ENCODE results near the gene ACOT7.
"Not testable (repeated sequence)": the region's sequence is repeated elsewhere in the genome, so short reads cannot be mapped to it uniquely, and the experiment has no call there.

The ACOT7 gene

GRCh38 chr1:6410248-6410893 is 16.8 kb upstream of the ACOT7 start:
- Histone ChIP-seq H3K27ac (no peak overlapping the region), H3K4me3 (no peak overlapping the region), H3K9ac (ENCODE audit: insufficient read length) (no peak overlapping the region), H3K36me3 (ENCODE audit: insufficient read depth, low read length) (no peaks in the 10 kb centered on the region), H3K9me3 (ENCODE audit: low read depth, low read length) (no peaks in the 10 kb centered on the region)
- TF ChIP-seq FOXP2 (optimal IDR thresholded peaks at IDR 0.05; ENCODE audit: control extremely low read depth, extremely low read length, insufficient read depth) = no peak
- TF ChIP-seq POLR2AphosphoS5 (IDR thresholded peaks at IDR 0.05; ENCODE audit: borderline replicate concordance, low read depth, low read length) = no peak
- no peak for TF ChIP-seq EZH2 (IDR thresholded peaks at IDR 0.05)
- DNase-seq (ENCODE audit: low read depth, low spot score) = no peak

DNA sequence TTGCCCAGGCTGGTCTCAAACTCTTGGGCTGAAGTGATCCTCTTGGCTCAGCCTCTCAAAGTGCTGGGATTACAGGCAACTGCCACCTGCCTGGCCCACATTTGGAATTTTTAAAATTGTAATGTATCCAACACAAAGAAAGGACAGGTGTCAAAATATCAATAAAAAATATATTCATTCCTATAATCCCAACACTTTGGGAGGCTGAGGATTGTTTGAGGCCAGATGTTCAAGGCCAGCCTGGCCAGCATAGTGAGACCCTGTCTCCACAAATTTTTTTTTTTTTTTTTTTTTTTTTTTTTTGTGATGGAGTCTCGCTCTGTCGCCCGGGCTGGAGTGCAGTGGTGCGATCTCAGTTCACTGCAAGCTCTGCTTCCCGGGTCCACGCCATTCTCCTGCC is 16.2 kb upstream of the ACOT7 start:
- TF ChIP-seq POLR2AphosphoS5 (IDR thresholded peaks at IDR 0.05; ENCODE audit: borderline replicate concordance, low read depth, low read length) = no peak
- TF ChIP-seq FOXP2 (optimal IDR thresholded peaks at IDR 0.05; ENCODE audit: control extremely low read depth, extremely low read length, insufficient read depth) = no peak
- no peak for TF ChIP-seq EZH2 (IDR thresholded peaks at IDR 0.05)
- DNase-seq (ENCODE audit: low read depth, low spot score) = no peak

DNA sequence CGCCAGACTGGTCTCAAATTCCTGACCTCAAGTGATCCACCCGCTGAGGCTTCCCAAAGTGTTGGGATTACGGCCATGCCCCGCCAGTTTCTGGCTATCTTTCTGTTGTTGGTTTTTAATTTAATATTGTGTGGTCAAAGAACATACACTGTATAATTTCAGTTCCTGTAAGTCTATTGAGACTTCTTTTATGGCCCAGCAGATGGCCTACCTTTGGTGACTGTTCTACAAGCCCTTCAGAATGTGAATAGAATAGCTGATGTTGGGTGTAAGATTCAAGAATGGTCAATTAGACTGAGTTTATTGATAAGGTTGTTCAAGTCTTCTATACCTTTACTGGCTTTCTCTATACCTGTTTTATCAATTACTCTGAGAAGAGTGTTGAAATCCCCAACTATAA is 15.5 kb upstream of the ACOT7 start:
- no peak for DNase-seq (ENCODE audit: low read depth, low spot score)
- H3K9me3 ChIP-seq (ENCODE audit: low read depth, low read length) = no peaks in the 10 kb centered on the region

More for the DNA sequence above, 16.2 kb upstream of the ACOT7 start:
- Histone ChIP-seq H3K36me3 (ENCODE audit: insufficient read depth, low read length) (no peaks in the 10 kb centered on the region), H3K9ac (ENCODE audit: insufficient read length) (no peak overlapping the region), H3K9me3 (ENCODE audit: low read depth, low read length) (no peaks in the 10 kb centered on the region), H3K4me3 (no peak overlapping the region), H3K27ac (no peak overlapping the region)

GRCh38 chr1:6408023-6408422 is 14.5 kb upstream of the ACOT7 start:
- no peak overlapping the region for H3K27ac ChIP-seq
- H3K4me3 ChIP-seq = no peak overlapping the region
- H3K9ac ChIP-seq (ENCODE audit: insufficient read length) = no peak overlapping the region
- no peak for DNase-seq (ENCODE audit: low read depth, low spot score)
- TF ChIP-seq FOXP2 (optimal IDR thresholded peaks at IDR 0.05; ENCODE audit: control extremely low read depth, extremely low read length, insufficient read depth) (no peak), POLR2AphosphoS5 (IDR thresholded peaks at IDR 0.05; ENCODE audit: borderline replicate concordance, low read depth, low read length) (no peak), EZH2 (IDR thresholded peaks at IDR 0.05) (no peak)
- H3K36me3 ChIP-seq (ENCODE audit: insufficient read depth, low read length) = no peaks in the 10 kb centered on the region
- H3K9me3 ChIP-seq (ENCODE audit: low read depth, low read length) = no peaks in the 10 kb centered on the region

More for the DNA sequence above, 15.5 kb upstream of the ACOT7 start:
- no peak overlapping the region for H3K9ac ChIP-seq (ENCODE audit: insufficient read length)
- no peaks in the 10 kb centered on the region for H3K36me3 ChIP-seq (ENCODE audit: insufficient read depth, low read length)
- no peak overlapping the region for H3K4me3 ChIP-seq
- H3K27ac ChIP-seq = no peak overlapping the region
- TF ChIP-seq POLR2AphosphoS5 (IDR thresholded peaks at IDR 0.05; ENCODE audit: borderline replicate concordance, low read depth, low read length) (no peak), FOXP2 (optimal IDR thresholded peaks at IDR 0.05; ENCODE audit: control extremely low read depth, extremely low read length, insufficient read depth) (no peak), EZH2 (IDR thresholded peaks at IDR 0.05) (no peak)

DNA sequence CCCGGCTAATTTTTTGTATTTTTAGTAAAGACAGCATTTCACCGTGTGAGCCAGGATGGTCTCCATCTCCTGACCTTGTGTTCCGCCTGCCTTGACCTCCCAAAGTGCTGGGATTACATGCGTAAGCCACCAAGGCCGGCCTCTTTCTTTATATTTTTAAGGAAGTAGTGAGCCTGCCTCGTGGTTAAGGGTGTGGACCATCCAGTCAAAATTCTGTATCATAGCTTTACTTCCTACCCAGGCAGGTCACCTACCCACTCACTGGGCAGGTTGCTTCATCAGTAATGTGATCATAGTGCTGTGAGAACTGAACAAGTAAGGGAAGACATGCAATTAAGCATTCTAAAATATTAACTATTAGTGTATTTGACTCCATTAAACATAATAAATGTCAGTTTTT is 8.1 kb upstream of the ACOT7 start:
- H3K27ac ChIP-seq = no peak overlapping the region
- no peak overlapping the region for H3K4me3 ChIP-seq
- no peak for DNase-seq (ENCODE audit: low read depth, low spot score)
- no peak overlapping the region for H3K9ac ChIP-seq (ENCODE audit: insufficient read length)
- H3K36me3 ChIP-seq (ENCODE audit: insufficient read depth, low read length) = no peaks in the 10 kb centered on the region
- no peaks in the 10 kb centered on the region for H3K9me3 ChIP-seq (ENCODE audit: low read depth, low read length)
- TF ChIP-seq POLR2AphosphoS5 (IDR thresholded peaks at IDR 0.05; ENCODE audit: borderline replicate concordance, low read depth, low read length) = no peak
- TF ChIP-seq FOXP2 (optimal IDR thresholded peaks at IDR 0.05; ENCODE audit: control extremely low read depth, extremely low read length, insufficient read depth) = no peak
- TF ChIP-seq EZH2 (IDR thresholded peaks at IDR 0.05) = no peak

DNA sequence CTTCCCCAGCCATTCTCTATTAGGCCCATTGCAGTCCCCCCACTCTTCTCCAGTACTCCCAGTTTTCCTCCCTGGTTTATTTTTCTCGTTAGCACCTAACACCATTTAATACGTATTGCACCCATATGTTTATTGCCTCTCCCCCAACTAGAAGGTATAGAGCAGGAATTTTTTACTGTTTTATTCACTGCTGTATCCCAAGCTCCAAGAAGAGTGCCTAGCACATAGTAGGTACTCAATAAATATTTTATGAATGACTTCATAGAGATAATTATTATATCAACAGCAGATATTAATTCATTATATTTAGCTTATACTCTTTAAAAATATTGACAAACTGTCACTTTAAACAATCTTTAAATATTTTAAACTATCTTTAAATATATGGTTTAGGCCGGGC is 5.7 kb upstream of the ACOT7 start:
- H3K27ac ChIP-seq = no peak overlapping the region
- DNase-seq (ENCODE audit: low read depth, low spot score) = no peak
- no peaks in the 10 kb centered on the region for H3K36me3 ChIP-seq (ENCODE audit: insufficient read depth, low read length)
- no peak for TF ChIP-seq POLR2AphosphoS5 (IDR thresholded peaks at IDR 0.05; ENCODE audit: borderline replicate concordance, low read depth, low read length)
- TF ChIP-seq EZH2 (IDR thresholded peaks at IDR 0.05) = no peak
- TF ChIP-seq FOXP2 (optimal IDR thresholded peaks at IDR 0.05; ENCODE audit: control extremely low read depth, extremely low read length, insufficient read depth) = no peak
- H3K9me3 ChIP-seq (ENCODE audit: low read depth, low read length) = no peaks in the 10 kb centered on the region
- no peak overlapping the region for H3K4me3 ChIP-seq
- no peak overlapping the region for H3K9ac ChIP-seq (ENCODE audit: insufficient read length)

DNA sequence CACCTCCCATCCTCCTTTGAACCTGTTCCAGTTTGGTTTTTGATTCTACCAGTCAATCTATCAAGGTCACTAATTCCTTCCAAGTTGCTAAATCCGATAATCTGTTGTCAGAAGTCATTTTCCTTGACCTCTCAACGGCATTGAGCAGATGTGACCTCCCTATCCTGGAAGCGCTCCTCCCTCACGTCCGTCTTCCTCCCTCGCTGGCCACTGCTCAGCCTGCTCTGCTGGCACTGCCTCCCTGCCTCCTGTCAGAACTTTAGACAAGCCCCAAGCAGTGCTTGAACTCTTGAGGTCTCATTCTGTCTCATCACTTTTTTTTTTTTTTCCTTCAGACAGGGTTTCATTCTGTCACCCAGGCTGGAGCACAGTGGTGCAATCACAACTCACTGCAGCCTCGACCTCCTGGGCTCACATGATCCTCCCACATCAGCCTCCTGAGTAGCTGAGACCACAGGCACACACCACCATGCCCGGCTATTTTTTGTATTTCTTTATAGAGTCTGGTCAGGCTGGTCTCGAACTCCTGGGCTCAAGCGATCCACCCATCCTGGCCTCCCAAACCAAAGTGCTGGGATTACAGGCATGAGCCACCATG is 4.4 kb upstream of the ACOT7 start:
- TF ChIP-seq POLR2AphosphoS5 (IDR thresholded peaks at IDR 0.05; ENCODE audit: borderline replicate concordance, low read depth, low read length) (no peak), FOXP2 (optimal IDR thresholded peaks at IDR 0.05; ENCODE audit: control extremely low read depth, extremely low read length, insufficient read depth) (no peak), EZH2 (IDR thresholded peaks at IDR 0.05) (no peak)
- Histone ChIP-seq H3K4me3 (no peak overlapping the region), H3K9me3 (ENCODE audit: low read depth, low read length) (no peaks in the 10 kb centered on the region), H3K27ac (no peak overlapping the region), H3K9ac (ENCODE audit: insufficient read length) (no peak overlapping the region), H3K36me3 (ENCODE audit: insufficient read depth, low read length) (no peaks in the 10 kb centered on the region)
- DNase-seq (ENCODE audit: low read depth, low spot score) = no peak

DNA sequence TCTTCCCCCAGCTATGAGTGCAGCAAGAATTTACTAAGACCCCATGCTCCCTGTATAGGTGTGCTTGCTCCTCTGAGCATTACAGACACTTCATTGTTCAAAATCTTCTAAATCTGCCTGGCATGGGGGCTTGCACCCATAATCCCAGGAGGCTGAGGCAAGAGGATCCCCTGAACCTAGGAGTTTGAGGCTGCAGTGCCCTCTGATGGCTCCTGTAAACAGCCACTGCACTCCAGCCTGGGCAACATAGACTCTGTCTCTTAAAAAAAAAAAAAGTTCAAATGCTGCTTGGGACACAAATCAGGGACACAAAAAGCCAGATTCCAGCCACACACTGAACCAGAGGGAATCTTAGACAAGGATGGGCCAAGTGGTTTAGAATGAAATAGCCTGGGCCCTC is 3.4 kb upstream of the ACOT7 start:
- TF ChIP-seq EZH2 (IDR thresholded peaks at IDR 0.05) (no peak), POLR2AphosphoS5 (IDR thresholded peaks at IDR 0.05; ENCODE audit: borderline replicate concordance, low read depth, low read length) (no peak), FOXP2 (optimal IDR thresholded peaks at IDR 0.05; ENCODE audit: control extremely low read depth, extremely low read length, insufficient read depth) (no peak)
- Histone ChIP-seq H3K27ac (no peak overlapping the region), H3K4me3 (no peak overlapping the region), H3K9ac (ENCODE audit: insufficient read length) (no peak overlapping the region), H3K36me3 (ENCODE audit: insufficient read depth, low read length) (no peaks in the 10 kb centered on the region), H3K9me3 (ENCODE audit: low read depth, low read length) (no peaks in the 10 kb centered on the region)
- DNase-seq (ENCODE audit: low read depth, low spot score) = no peak

DNA sequence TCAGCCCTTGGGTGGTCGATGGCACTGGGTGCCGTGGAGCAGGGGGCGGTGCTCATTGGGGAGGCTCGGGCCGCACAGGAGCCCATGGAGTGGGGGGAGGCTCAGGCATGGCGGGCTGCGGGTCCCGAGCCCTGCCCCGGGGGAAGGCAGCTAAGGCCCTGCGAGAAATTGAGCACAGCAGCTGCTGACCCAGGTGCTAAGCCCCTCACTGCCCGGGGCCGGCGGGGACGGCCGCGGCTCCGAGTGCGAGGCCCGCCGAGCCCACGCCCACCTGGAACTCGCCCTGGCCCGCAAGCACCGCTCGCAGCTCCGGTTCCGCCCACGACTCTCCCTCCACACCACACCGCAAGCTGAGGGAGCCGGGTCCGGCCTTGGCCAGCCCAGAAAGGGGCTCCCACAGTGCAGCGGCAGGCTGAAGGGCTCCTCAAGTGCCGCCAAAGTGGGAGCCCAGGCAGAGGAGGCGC is 2.2 kb upstream of the ACOT7 start:
- not testable (repeated sequence) for DNase-seq (ENCODE audit: low read depth, low spot score); H3K4me3 ChIP-seq; H3K9ac ChIP-seq (ENCODE audit: insufficient read length); H3K36me3 ChIP-seq (ENCODE audit: insufficient read depth, low read length); H3K9me3 ChIP-seq (ENCODE audit: low read depth, low read length); H3K27ac ChIP-seq

DNA sequence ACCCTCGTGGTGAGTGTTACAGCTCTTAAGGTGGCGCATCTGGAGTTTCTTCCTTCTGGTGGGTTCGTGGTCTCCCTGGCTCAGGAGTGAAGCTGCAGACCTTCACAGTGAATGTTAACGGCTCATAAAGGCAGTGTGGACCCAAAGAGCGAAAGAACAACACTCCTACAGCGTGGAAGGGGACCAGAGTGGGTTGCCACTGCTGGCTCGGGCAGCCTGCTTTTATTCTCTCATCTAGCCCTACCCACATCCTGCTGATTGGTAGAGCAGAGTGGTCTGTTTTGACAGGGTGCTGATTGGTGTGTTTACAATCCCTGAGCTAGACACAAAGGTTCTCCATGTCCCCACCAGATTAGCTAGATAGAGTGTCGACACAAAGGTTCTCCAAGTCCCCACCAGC is 1.6 kb upstream of the ACOT7 start:
- not testable (repeated sequence) for H3K27ac ChIP-seq; H3K9me3 ChIP-seq (ENCODE audit: low read depth, low read length); H3K9ac ChIP-seq (ENCODE audit: insufficient read length); H3K4me3 ChIP-seq; DNase-seq (ENCODE audit: low read depth, low spot score); H3K36me3 ChIP-seq (ENCODE audit: insufficient read depth, low read length)
